ENCODE data around the gene PC. TPM values are rescaled to one million over a fixed set of nuclear protein-coding genes. Genes with fewer than 3 reads are reported as not detected.

The PC gene
- total RNA-seq, 1 experiment from 2014 or later: 39.1 TPM

DNA sequence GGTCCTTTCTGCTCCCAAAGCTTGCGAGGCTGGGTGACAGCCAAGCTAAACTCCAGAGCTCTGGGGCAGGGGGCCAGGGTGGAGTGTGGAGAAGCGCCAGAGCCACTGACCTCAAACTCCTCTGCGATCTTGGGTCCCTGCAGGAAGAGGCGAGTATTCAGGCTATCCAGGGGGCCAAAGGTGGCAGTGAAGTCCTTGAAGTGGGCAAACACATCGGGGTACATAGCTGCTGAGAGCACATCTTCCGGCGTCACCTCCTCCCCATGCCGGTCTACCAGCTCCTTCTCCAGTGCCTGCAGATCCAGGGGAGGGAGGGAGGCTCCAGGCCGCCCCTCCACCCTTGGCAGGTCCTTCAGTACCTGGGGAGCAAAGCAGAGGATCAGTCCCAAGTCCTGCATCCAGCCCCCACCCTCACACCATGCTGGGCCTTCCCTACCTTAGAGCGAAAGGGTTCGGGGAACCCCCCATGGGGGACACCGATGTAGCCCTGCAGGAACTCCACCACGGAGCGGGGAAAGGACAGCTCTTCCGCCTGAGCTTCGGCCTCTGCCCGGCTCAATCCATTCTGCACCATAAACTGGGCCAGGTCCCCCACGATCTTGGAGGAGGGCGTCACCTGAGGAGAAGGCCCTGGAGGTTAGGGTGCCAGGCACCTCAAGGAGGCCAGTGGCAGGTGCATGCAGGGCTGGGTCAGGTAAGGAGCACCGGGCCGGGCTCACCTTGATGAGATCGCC, 108.5 kb downstream of the PC start:
- Histone ChIP-seq H3K27me3 (replicated peaks; ENCODE audit: insufficient read depth, low read depth, low read length, poor library complexity) (no peaks in the 10 kb centered on the region), H3K9me3 (ENCODE audit: low read depth, low read length, poor library complexity, severe bottlenecking) (no peaks in the 10 kb centered on the region), H3K36me3 (ENCODE audit: insufficient read depth, low read length, poor library complexity, severe bottlenecking) (peaks cover 32% of the 10 kb centered on the region), H3K4me3 (ENCODE audit: low read depth, low read length, poor library complexity, severe bottlenecking) (no peak overlapping the region), H3K4me1 (ENCODE audit: insufficient read depth, low read length, poor library complexity, severe bottlenecking) (peaks cover under 1% of the 10 kb centered on the region), H3K27ac (ENCODE audit: low read depth, low read length, poor library complexity, severe bottlenecking) (no peak overlapping the region)
- no peak for TF ChIP-seq EZH2 (IDR thresholded peaks at IDR 0.05; ENCODE audit: borderline replicate concordance, low read depth, low read length, poor library complexity, severe bottlenecking)
- TF ChIP-seq CTCF (conservative IDR thresholded peaks at IDR 0.05; ENCODE audit: low read depth, low read length): no peak
- BruUV-seq (replicated peaks): no TSS peak
- ChIA-PET CTCF (no interaction called here), POLR2A (ENCODE audit: low non-redundant PET) (interaction anchor here (0.6 kb wide), 1 partner anchor 479 kb away, joined by 10 read pairs; no protein-coding TSS in a partner anchor)
- intact Hi-C loops (cut with micrococcal nuclease; ENCODE audit: unreplicated experiment): no loop called here
- DNase-seq (ENCODE audit: low spot score): no peak

GRCh38 chr11:66848671-66849500, 109.3 kb downstream of the PC start:
- peaks cover 33% of the 10 kb centered on the region for H3K36me3 ChIP-seq (ENCODE audit: insufficient read depth, low read length, poor library complexity, severe bottlenecking)
- intact Hi-C loops (cut with micrococcal nuclease; ENCODE audit: unreplicated experiment): no loop called here
- ChIA-PET POLR2A (ENCODE audit: low non-redundant PET) (interaction anchor here (0.6 kb wide), 1 partner anchor 478 kb away, joined by 10 read pairs; no protein-coding TSS in a partner anchor), CTCF (no interaction called here)
- no peak for DNase-seq (ENCODE audit: low spot score)
- H3K27me3 ChIP-seq (replicated peaks; ENCODE audit: insufficient read depth, low read depth, low read length, poor library complexity): no peaks in the 10 kb centered on the region
- no peak overlapping the region for H3K4me3 ChIP-seq (ENCODE audit: low read depth, low read length, poor library complexity, severe bottlenecking)
- no peaks in the 10 kb centered on the region for H3K9me3 ChIP-seq (ENCODE audit: low read depth, low read length, poor library complexity, severe bottlenecking)
- H3K27ac ChIP-seq (ENCODE audit: low read depth, low read length, poor library complexity, severe bottlenecking): no peak overlapping the region
- H3K4me1 ChIP-seq (ENCODE audit: insufficient read depth, low read length, poor library complexity, severe bottlenecking): peaks cover 8% of the 10 kb centered on the region
- no peak for TF ChIP-seq EZH2 (IDR thresholded peaks at IDR 0.05; ENCODE audit: borderline replicate concordance, low read depth, low read length, poor library complexity, severe bottlenecking)
- no peak for TF ChIP-seq CTCF (conservative IDR thresholded peaks at IDR 0.05; ENCODE audit: low read depth, low read length)
- BruUV-seq (replicated peaks): TSS peak; percentile 47

DNA sequence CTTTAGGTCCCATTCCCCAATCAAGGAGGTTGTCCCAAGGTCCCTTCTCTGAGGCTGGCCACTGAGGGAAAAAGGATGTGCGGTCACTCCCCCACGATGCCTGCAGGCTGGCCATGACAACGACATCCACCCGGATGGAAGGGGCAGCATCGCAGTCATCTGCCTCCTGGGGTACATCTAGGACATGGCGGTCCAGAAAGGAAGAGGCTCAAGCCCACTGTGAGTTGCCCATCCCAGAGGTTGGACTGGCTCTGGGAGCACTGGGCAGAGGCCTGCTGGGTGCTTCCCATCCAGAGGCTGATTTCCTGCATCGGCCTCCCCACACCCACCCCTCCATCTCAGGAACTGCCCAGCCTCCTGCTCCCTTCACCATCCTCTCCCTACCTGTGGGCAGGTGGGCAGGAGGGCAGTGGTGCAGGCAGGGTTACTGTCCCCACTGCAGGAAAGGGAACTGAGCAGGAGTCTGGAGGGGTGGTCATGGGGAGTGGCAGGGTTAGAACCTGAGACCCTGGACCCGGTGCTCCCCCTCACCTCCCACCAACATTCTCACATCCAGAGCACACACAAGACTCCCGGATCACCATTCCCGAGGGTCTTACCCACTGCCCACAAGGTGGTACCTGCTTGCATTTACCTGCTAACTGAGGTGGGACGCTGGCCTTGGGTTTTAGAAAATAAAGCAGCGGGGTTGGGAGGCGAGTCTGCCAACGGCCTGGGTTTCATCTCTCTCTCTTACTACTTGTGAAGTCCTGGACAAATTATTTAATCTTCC, 110.5 kb downstream of the PC start:
- Histone ChIP-seq H3K27me3 (replicated peaks; ENCODE audit: insufficient read depth, low read depth, low read length, poor library complexity) (no peaks in the 10 kb centered on the region), H3K27ac (ENCODE audit: low read depth, low read length, poor library complexity, severe bottlenecking) (no peak overlapping the region), H3K36me3 (ENCODE audit: insufficient read depth, low read length, poor library complexity, severe bottlenecking) (peaks cover 33% of the 10 kb centered on the region), H3K4me1 (ENCODE audit: insufficient read depth, low read length, poor library complexity, severe bottlenecking) (peaks cover 9% of the 10 kb centered on the region), H3K4me3 (ENCODE audit: low read depth, low read length, poor library complexity, severe bottlenecking) (no peak overlapping the region), H3K9me3 (ENCODE audit: low read depth, low read length, poor library complexity, severe bottlenecking) (no peaks in the 10 kb centered on the region)
- no peak for DNase-seq (ENCODE audit: low spot score)
- intact Hi-C loops (cut with micrococcal nuclease; ENCODE audit: unreplicated experiment): no loop called here
- ChIA-PET POLR2A (ENCODE audit: low non-redundant PET) (no interaction called here), CTCF (no interaction called here)
- no TSS peak for BruUV-seq (replicated peaks)
- TF ChIP-seq CTCF (conservative IDR thresholded peaks at IDR 0.05; ENCODE audit: low read depth, low read length) (no peak), EZH2 (IDR thresholded peaks at IDR 0.05; ENCODE audit: borderline replicate concordance, low read depth, low read length, poor library complexity, severe bottlenecking) (no peak)

Measured in A673 (cell line).